Trophoblast cell (in vitro differentiated cells and primary cell): Measurements from ENCODE around the gene RPTOR.
A peak's percentile ranks its signal among the peaks of the same experiment; 100 is the strongest.

Experiments
- DNase-seq, 2 donors: peaks; one replicate each; pipeline ENCODE4 v3.0.0-alpha.2; 2016
- H2AFZ ChIP-seq: 2 replicates; pipeline ENCODE4 v1.6.1; 2013; ENCODE audit warnings: low read length, moderate library complexity, mild to moderate bottlenecking; ENCODE audit not compliant: insufficient read depth, poor library complexity
- H2AK5ac ChIP-seq: 2 replicates; pipeline ENCODE4 v1.6.1; 2013; ENCODE audit warnings: mild to moderate bottlenecking, low read length
- H2BK120ac ChIP-seq: 2 replicates; pipeline ENCODE4 v1.6.1; 2013; ENCODE audit warnings: low read length, mild to moderate bottlenecking, moderate library complexity; ENCODE audit not compliant: insufficient read depth, poor library complexity
- H2BK12ac ChIP-seq: 2 replicates; pipeline ENCODE4 v1.6.1; 2013; ENCODE audit warnings: mild to moderate bottlenecking, low read length, moderate library complexity
- H2BK5ac ChIP-seq: 2 replicates; pipeline ENCODE4 v1.6.1; 2013; ENCODE audit warnings: low read length, low read depth, moderate library complexity, mild to moderate bottlenecking; ENCODE audit not compliant: poor library complexity
- H3K14ac ChIP-seq: 2 replicates; pipeline ENCODE4 v1.6.1; 2013; ENCODE audit warnings: mild to moderate bottlenecking, low read length
- H3K18ac ChIP-seq: 2 replicates; pipeline ENCODE4 v1.6.1; 2013; ENCODE audit warnings: mild to moderate bottlenecking, low read length
- H3K23ac ChIP-seq: 2 replicates; pipeline ENCODE4 v1.6.1; 2013; ENCODE audit warnings: low read length
- H3K27ac ChIP-seq: 2 replicates; pipeline ENCODE4 v1.5.1; 2013; ENCODE audit warnings: low read depth, mild to moderate bottlenecking, inconsistent platforms, low read length, moderate library complexity
- H3K27me3 ChIP-seq: 2 replicates; pipeline ENCODE4 v1.6.1; 2013; ENCODE audit warnings: inconsistent platforms, mild to moderate bottlenecking, low read length, moderate library complexity; ENCODE audit not compliant: insufficient read depth
- H3K36me3 ChIP-seq, 2 experiments: 1 replicate in 1 of 2; 2 replicates in 1 of 2; pipeline ENCODE4 v1.6.1; 2013; ENCODE audit warnings: low read length in 2 of 2, mild to moderate bottlenecking in 2 of 2, moderate library complexity in 1 of 2; ENCODE audit not compliant: insufficient read depth in 2 of 2, control insufficient read depth in 1 of 2
- H3K4ac ChIP-seq: 2 replicates; pipeline ENCODE4 v1.6.1; 2013; ENCODE audit warnings: low read depth, mild to moderate bottlenecking, low read length, moderate library complexity
- H3K4me1 ChIP-seq, 2 experiments: 1 replicate in 1 of 2; 2 replicates in 1 of 2; pipeline ENCODE4 v1.6.1; 2013; ENCODE audit warnings: low read length in 2 of 2, mild to moderate bottlenecking in 2 of 2, moderate library complexity in 1 of 2; ENCODE audit not compliant: insufficient read depth in 2 of 2, control insufficient read depth in 1 of 2
- H3K4me2 ChIP-seq: 2 replicates; pipeline ENCODE4 v1.6.1; 2013; ENCODE audit warnings: inconsistent platforms, mild to moderate bottlenecking, low read length, moderate library complexity
- H3K4me3 ChIP-seq: 2 replicates; pipeline ENCODE4 v1.5.1; 2013; ENCODE audit warnings: mild to moderate bottlenecking, low read depth, low read length, inconsistent platforms
- H3K79me1 ChIP-seq: one replicate; pipeline ENCODE4 v1.6.1; 2013; ENCODE audit warnings: low read length
- H3K79me2 ChIP-seq: 2 replicates; pipeline ENCODE4 v1.6.1; 2013; ENCODE audit warnings: low read length, mild to moderate bottlenecking; ENCODE audit not compliant: control insufficient read depth, insufficient read depth, poor library complexity
- H3K9ac ChIP-seq: 2 replicates; pipeline ENCODE4 v1.6.1; 2013; ENCODE audit warnings: mild to moderate bottlenecking, low read length
- H3K9me3 ChIP-seq: 2 replicates; pipeline ENCODE4 v1.6.1; 2013; ENCODE audit warnings: low read depth, mild to moderate bottlenecking, control low read depth, inconsistent platforms, low read length; ENCODE audit not compliant: insufficient read depth
- H4K12ac ChIP-seq: 2 replicates; pipeline ENCODE4 v1.6.1; 2013; ENCODE audit warnings: low read depth, mild to moderate bottlenecking, low read length, moderate library complexity
- H4K8ac ChIP-seq: 2 replicates; pipeline ENCODE4 v1.6.1; 2013; ENCODE audit warnings: low read depth, mild to moderate bottlenecking, low read length, moderate library complexity
- H4K91ac ChIP-seq: one replicate; pipeline ENCODE4 v1.6.1; 2013; ENCODE audit warnings: low read depth, mild to moderate bottlenecking, low read length, moderate library complexity
- WGBS: extraction: QIAGEN DNeasy Blood & Tissue Kit; methylation state at CpG from one replicate; pipeline ENCODE4 v1.1.7; 2013; ENCODE audit warnings: missing lambda C conversion rate; ENCODE audit not compliant: insufficient read length, insufficient coverage; ENCODE audit errors: extremely low coverage; 5-methylcytosine and 5-hydroxymethylcytosine counted together

Gene RPTOR

DNA sequence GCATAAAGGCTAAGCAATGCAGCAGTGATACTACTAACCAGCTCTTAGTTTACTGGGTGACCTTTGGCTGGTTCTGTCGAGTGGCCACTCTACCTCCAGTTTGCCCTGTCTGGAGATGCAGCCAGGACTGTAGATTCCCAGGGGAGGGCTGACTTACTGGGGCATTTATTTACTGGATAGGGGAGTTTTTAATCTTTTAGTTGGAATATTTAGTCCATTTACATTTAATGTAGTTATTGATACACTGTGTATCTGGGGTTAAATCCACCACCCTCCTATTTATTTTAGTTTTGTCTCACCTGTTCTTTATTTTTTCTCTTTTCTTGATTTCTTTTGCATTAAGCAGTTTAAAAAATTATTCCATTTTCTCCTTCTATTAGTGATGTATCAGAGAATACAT lies 112.9 kb downstream of the RPTOR start:
- Histone ChIP-seq H3K23ac (no peak overlapping the region), H4K91ac (no peak overlapping the region), H2AK5ac (no peak overlapping the region), H3K4me1 (no peaks in the 10 kb centered on the region), H3K4me2 (no peak overlapping the region), H3K4me3 (no peak overlapping the region), H2BK5ac (no peak overlapping the region), H3K36me3 (no peaks in the 10 kb centered on the region), H3K27ac (no peak overlapping the region), H3K27me3 (no peaks in the 10 kb centered on the region), H3K79me2 (no peaks in the 10 kb centered on the region), H3K9me3 (peaks cover 2% of the 10 kb centered on the region), H3K18ac (no peak overlapping the region), H2BK120ac (no peak overlapping the region), H3K9ac (no peak overlapping the region), H4K8ac (no peak overlapping the region), H4K12ac (no peak overlapping the region), H3K4ac (no peak overlapping the region), H3K14ac (no peak overlapping the region), H2BK12ac (no peak overlapping the region), H2AFZ (no peak overlapping the region), H3K79me1 (no peaks in the 10 kb centered on the region)
- no CpG with 5 or more reads among the region's 1 CpG for whole genome bisulfite sequencing
- no peak for DNase-seq

DNA sequence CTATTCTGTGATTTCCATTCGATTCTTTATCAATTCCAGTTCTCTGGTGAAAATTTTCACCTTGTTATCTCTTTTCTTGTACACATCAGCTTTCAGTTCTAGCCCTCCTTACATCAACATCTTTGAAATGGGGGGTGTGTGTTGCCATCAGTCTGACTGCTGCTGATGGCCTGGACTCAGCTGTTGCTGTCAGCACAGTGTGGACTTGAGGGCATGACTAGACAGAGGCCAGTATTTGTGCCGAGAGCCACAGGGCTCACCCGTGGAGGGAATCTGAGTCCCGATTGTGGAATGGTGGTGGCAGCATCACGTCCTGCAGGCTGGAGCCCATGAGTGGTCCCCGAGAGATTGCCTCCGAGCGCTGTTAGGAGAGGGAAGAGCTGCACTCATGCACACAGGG lies 114.2 kb downstream of the RPTOR start:
- H3K23ac ChIP-seq = no peak overlapping the region
- no peak overlapping the region for H2AK5ac ChIP-seq
- H3K79me2 ChIP-seq = no peaks in the 10 kb centered on the region
- H2BK5ac ChIP-seq = no peak overlapping the region
- H2BK120ac ChIP-seq = no peak overlapping the region
- no peak overlapping the region for H3K27ac ChIP-seq
- no peak overlapping the region for H4K91ac ChIP-seq
- no peak overlapping the region for H3K9ac ChIP-seq
- no peak overlapping the region for H3K14ac ChIP-seq
- H2BK12ac ChIP-seq = no peak overlapping the region
- no peak overlapping the region for H3K4me3 ChIP-seq
- no peaks in the 10 kb centered on the region for H3K27me3 ChIP-seq
- WGBS = no CpG with 5 or more reads among the region's 8 CpGs
- H3K79me1 ChIP-seq = no peaks in the 10 kb centered on the region
- H4K12ac ChIP-seq = no peak overlapping the region
- H3K4me2 ChIP-seq = no peak overlapping the region
- H4K8ac ChIP-seq = no peak overlapping the region
- no peaks in the 10 kb centered on the region for H3K4me1 ChIP-seq
- H2AFZ ChIP-seq = no peak overlapping the region
- no peak overlapping the region for H3K4ac ChIP-seq
- H3K9me3 ChIP-seq = peaks cover 2% of the 10 kb centered on the region
- no peaks in the 10 kb centered on the region for H3K36me3 ChIP-seq
- DNase-seq = no peak
- H3K18ac ChIP-seq = no peak overlapping the region

DNA sequence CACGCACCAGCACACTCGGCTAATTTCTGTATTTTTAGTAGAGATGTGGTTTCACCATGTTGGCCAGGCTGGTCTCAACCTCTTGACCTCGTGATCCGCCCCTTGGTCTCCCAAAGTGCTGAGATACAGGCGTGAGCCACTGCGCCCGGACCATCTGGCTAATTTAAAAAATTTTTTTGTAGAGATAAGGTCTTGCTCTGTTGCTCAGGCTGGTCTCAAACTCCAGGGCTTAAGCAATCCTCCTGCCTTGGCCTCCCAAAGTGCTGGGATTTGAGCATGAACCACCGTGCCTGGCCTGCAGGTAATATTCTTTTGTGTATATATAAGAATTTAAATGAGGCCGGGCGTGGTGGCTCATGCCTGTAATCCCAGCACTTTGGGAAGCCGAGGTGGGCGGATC lies 115.0 kb downstream of the RPTOR start:
- peak; percentile 89 to 91 for DNase-seq
- Histone ChIP-seq H3K79me1 (no peaks in the 10 kb centered on the region), H4K12ac (no peak overlapping the region), H3K79me2 (no peaks in the 10 kb centered on the region), H3K4me3 (no peak overlapping the region), H3K9me3 (peaks cover 2% of the 10 kb centered on the region), H3K27me3 (no peaks in the 10 kb centered on the region), H3K36me3 (no peaks in the 10 kb centered on the region), H2AK5ac (no peak overlapping the region), H4K91ac (no peak overlapping the region), H3K4me2 (no peak overlapping the region), H3K4me1 (no peaks in the 10 kb centered on the region), H2AFZ (no peak overlapping the region), H3K14ac (no peak overlapping the region), H4K8ac (no peak overlapping the region), H2BK5ac (no peak overlapping the region), H3K4ac (no peak overlapping the region), H3K23ac (no peak overlapping the region), H2BK12ac (no peak overlapping the region), H3K9ac (no peak overlapping the region), H3K18ac (no peak overlapping the region), H3K27ac (no peak overlapping the region), H2BK120ac (no peak overlapping the region)
- WGBS = no CpG with 5 or more reads among the region's 12 CpGs

DNA sequence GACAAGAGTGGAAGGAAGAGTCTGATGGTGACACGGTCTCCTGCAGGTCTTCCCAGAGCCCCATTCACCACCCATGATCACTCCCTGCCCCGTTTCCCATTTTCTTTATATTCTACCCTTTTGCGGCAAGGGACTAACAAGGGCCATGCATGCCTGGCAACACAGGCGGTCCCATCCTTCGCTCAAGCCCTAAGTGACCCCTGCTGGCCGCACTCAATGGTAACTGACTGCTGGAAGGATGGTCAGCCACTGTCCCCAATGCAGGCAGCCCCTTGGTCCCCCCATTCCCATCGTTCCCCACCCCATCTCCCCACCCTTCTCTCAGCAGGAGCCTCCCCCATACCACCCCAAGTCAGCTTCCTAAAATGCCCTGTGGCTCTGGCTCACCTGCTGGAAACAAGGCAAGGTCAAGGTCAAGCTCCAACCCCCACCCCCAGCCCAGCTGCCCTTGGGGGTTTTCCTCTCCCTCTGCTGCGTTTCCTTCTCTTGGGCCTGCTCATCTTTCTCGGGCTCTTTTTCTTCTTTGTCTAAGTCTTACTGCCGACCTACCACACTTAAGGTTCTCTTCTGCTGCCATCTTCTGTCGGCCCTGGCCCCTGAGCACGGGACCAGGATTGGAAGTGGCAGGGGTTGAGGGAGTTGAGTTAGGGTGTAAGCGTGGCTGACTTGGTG lies 116.0 kb downstream of the RPTOR start:
- H3K79me1 ChIP-seq = no peaks in the 10 kb centered on the region
- no peak overlapping the region for H2AK5ac ChIP-seq
- peaks cover 2% of the 10 kb centered on the region for H3K9me3 ChIP-seq
- no peaks in the 10 kb centered on the region for H3K36me3 ChIP-seq
- H3K79me2 ChIP-seq = no peaks in the 10 kb centered on the region
- H3K4me3 ChIP-seq = no peak overlapping the region
- H3K4me2 ChIP-seq = no peak overlapping the region
- no peak overlapping the region for H3K18ac ChIP-seq
- no peak overlapping the region for H4K8ac ChIP-seq
- no peaks in the 10 kb centered on the region for H3K4me1 ChIP-seq
- no peak overlapping the region for H2BK5ac ChIP-seq
- no peak overlapping the region for H3K4ac ChIP-seq
- WGBS = no CpG with 5 or more reads among the region's 13 CpGs
- H4K91ac ChIP-seq = no peak overlapping the region
- no peak overlapping the region for H2BK120ac ChIP-seq
- H3K9ac ChIP-seq = no peak overlapping the region
- no peak overlapping the region for H3K14ac ChIP-seq
- H2AFZ ChIP-seq = no peak overlapping the region
- no peak overlapping the region for H2BK12ac ChIP-seq
- DNase-seq = no peak
- H4K12ac ChIP-seq = no peak overlapping the region
- H3K23ac ChIP-seq = no peak overlapping the region
- no peak overlapping the region for H3K27ac ChIP-seq
- no peaks in the 10 kb centered on the region for H3K27me3 ChIP-seq
